HepG2 (cell line): ENCODE results near the gene MADCAM1. TPM values are rescaled to one million over a fixed set of nuclear protein-coding genes. Genes with fewer than 3 reads are reported as not detected.
A peak's percentile ranks its signal among the peaks of the same experiment; 100 is the strongest.

Experiments
- ATAC-seq: fragments of 200-7000 bp; cut with Tn5 transposase; 3 replicates; pipeline ENCODE4 v1.9.1; 2020; ENCODE audit warnings: mild to moderate bottlenecking, moderate library complexity
- BruUV-seq: library from RNA; stranded (reverse); fragments of 400-500 nt; replicated peaks from 2 replicates; lab custom pipeline; 2021; lab: Mats Ljungman, UMichigan
- CTCF ChIA-PET: fragments of 300-600 bp; formaldehyde crosslinking; extraction: SDS; loops from one replicate; lab custom pipeline; 2021; ENCODE audit warnings: low total read pairs, inconsistent platforms, low intra/inter-chr PET ratio; lab: Yijun Ruan, JAX
- POLR2A ChIA-PET: fragments of 350-600 bp; sonication (Branson Sonifier 250); formaldehyde crosslinking; loops from one replicate; lab custom pipeline; 2020; ENCODE audit warnings: antibody characterized with exemption, inconsistent platforms; lab: Yijun Ruan, JAX
- DNase-seq: peaks from one replicate; pipeline ENCODE4 v3.0.0-alpha.2; 2015; ENCODE audit warnings: low spot score
- FAIRE-seq: peaks from 3 replicates; lab custom pipeline; 2011; peaks lifted over from hg19 to GRCh38; lab: Jason Lieb, UNC
- H2AFZ ChIP-seq: one replicate; pipeline ENCODE4 v1.6.1; 2011; ENCODE audit warnings: low read length, inconsistent platforms
- H3K27ac ChIP-seq: fragments of 300-600 bp; 3 replicates; pipeline ENCODE4 v1.8.0; 2011; ENCODE audit warnings: mixed run types, mild to moderate bottlenecking, mixed read lengths, low read length, inconsistent platforms; ENCODE audit not compliant: insufficient read depth; ENCODE audit errors: extremely low read length
- H3K27me3 ChIP-seq, 2 experiments: fragments of 200-600 bp in 1 of 2; 2 replicates in 1 of 2; 3 replicates in 1 of 2; pipeline versions ENCODE4 v1.6.0 to v1.8.0; 2011; ENCODE audit warnings: low read length in 2 of 2, mild to moderate bottlenecking in 2 of 2, moderate library complexity in 2 of 2, inconsistent platforms in 1 of 2; ENCODE audit not compliant: insufficient read depth in 2 of 2, control insufficient read depth in 1 of 2
- H3K36me3 ChIP-seq, 2 experiments: fragments of 200-600 bp in 1 of 2; replicated peaks in 1 of 2; 2 replicates in 1 of 2; 3 replicates in 1 of 2; pipeline versions ENCODE4 v1.5.1 to v1.8.0; 2011; ENCODE audit warnings: low read length in 2 of 2, inconsistent platforms in 1 of 2; ENCODE audit not compliant: insufficient read depth in 2 of 2, control insufficient read depth in 1 of 2
- H3K4me1 ChIP-seq: 2 replicates; pipeline ENCODE4 v1.5.1; 2012; ENCODE audit warnings: low read length, inconsistent platforms; ENCODE audit not compliant: insufficient read depth
- H3K4me2 ChIP-seq: 2 replicates; pipeline ENCODE4 v1.6.0; 2011; ENCODE audit warnings: low read depth, low read length, inconsistent platforms
- H3K4me3 ChIP-seq, 3 experiments: fragments of 200-600 bp in 1 of 3; sonication (generic), shearing (Covaris generic) in 1 of 3; replicated peaks in 1 of 3; 2 replicates each; pipeline ENCODE4 v1.5.1; 2011 to 2016; ENCODE audit warnings: low read length in 3 of 3, inconsistent platforms in 2 of 3, low read depth in 2 of 3, mild to moderate bottlenecking in 2 of 3, control low read depth in 1 of 3, mixed read lengths in 1 of 3; ENCODE audit not compliant: insufficient read depth in 1 of 3
- H3K79me2 ChIP-seq: one replicate; pipeline ENCODE4 v1.6.1; 2011; ENCODE audit warnings: low read length, inconsistent platforms; ENCODE audit not compliant: insufficient read depth
- H3K9ac ChIP-seq: 2 replicates; pipeline ENCODE4 v1.6.0; 2011; ENCODE audit warnings: mild to moderate bottlenecking, low read depth, low read length, inconsistent platforms; ENCODE audit not compliant: insufficient read depth
- H3K9me3 ChIP-seq: 2 replicates; pipeline ENCODE4 v1.5.1; 2012; ENCODE audit warnings: mild to moderate bottlenecking, low read length
- H4K20me1 ChIP-seq: 2 replicates; pipeline ENCODE4 v1.6.0; 2011; ENCODE audit warnings: inconsistent platforms, mild to moderate bottlenecking, low read length, moderate library complexity; ENCODE audit not compliant: insufficient read depth
- AGO1 ChIP-seq: fragments of 200-400 bp; formaldehyde crosslinking; IDR thresholded peaks from 2 replicates; pipeline ENCODE4 v1.6.1; 2017; ENCODE audit warnings: mild to moderate bottlenecking, low read depth, low read length, moderate library complexity; ENCODE audit not compliant: poor library complexity, severe bottlenecking
- MBD4 ChIP-seq: IDR thresholded peaks from 2 replicates; pipeline ENCODE4 v1.6.1; 2012; ENCODE audit warnings: low read length, inconsistent platforms, borderline replicate concordance
- POGZ ChIP-seq: sonication (generic); formaldehyde crosslinking; IDR thresholded peaks from 2 replicates; pipeline ENCODE4 v1.4.0; 2020; ENCODE audit warnings: mild to moderate bottlenecking, missing genetic modification reagents
- SKI ChIP-seq: fragments of 450-650 bp; IDR thresholded peaks from one replicate; pipeline ENCODE4 v1.6.1; 2018; ENCODE audit warnings: mild to moderate bottlenecking; ENCODE audit not compliant: partially characterized antibody
- ZNF672 ChIP-seq: sonication (generic); formaldehyde crosslinking; IDR thresholded peaks from 2 replicates; pipeline ENCODE4 v1.8.1; 2022; ENCODE audit warnings: missing genetic modification reagents
- ZNF768 ChIP-seq: sonication (generic); formaldehyde crosslinking; IDR thresholded peaks from 2 replicates; pipeline ENCODE4 v1.4.0; 2020; ENCODE audit warnings: missing genetic modification reagents
- WGBS: methylation state at CpG from one replicate; pipeline ENCODE4 v1.1.6; 2017; ENCODE audit warnings: low lambda C conversion rate; 5-methylcytosine and 5-hydroxymethylcytosine counted together
- in situ Hi-C: cut with HindIII; loops from 2 replicates; pipeline ENCODE4 v1.10.0; 2017; ENCODE audit warnings: low pct_unique_long_range_greater_than_20kb; ENCODE audit not compliant: extremely low pct_ligation_motif_present
- intact Hi-C: fragments of 100-400 bp; cut with micrococcal nuclease; formaldehyde crosslinking; loops from one replicate; pipeline ENCODE4 v1.10.0; 2022; ENCODE audit not compliant: unreplicated experiment
- polyA plus RNA-seq, 8 experiments: library from polyadenylated mRNA; depleted of rRNA in 3 of 8; stranded (reverse) in 7 of 8; unstranded in 1 of 8; fragments of >200 nt; fragmentation: Illumina TruSeq in 4 of 8; extraction: Trizol in 4 of 8; gene quantifications; 2 replicates each; pipeline versions ENCODE4 v1.2.1 to v1.2.3, GENCODE V29; 2011 to 2016; ENCODE audit warnings: low read depth in 4 of 8, missing spikeins in 1 of 8, mixed read lengths in 1 of 8; ENCODE audit not compliant: insufficient read depth in 1 of 8
- total RNA-seq, 5 experiments: library from RNA; depleted of rRNA; stranded (reverse); fragments of >200 nt; fragmentation: Illumina TruSeq; extraction: Trizol; gene quantifications; 2 replicates each; pipeline ENCODE4 v1.2.3, GENCODE V29; 2016; ENCODE audit warnings: low read depth in 1 of 5

The MADCAM1 gene
- total and polyA plus RNA-seq, 2 of the 13 experiments (the other 11 are each of a cell fraction or from before 2014, with no cell fraction given): 0.29 to 0.33 TPM

GRCh38 chr19:470701-471100 is 25.6 kb upstream of the MADCAM1 start:
- CTCF ChIA-PET: no interaction called here
- TF ChIP-seq SKI: no peak
- TF ChIP-seq MBD4: no peak
- no peak for TF ChIP-seq POGZ
- TF ChIP-seq, all 625 proteins: peak for 0

GRCh38 chr19:472005-472858 is 24.1 kb upstream of the MADCAM1 start:
- DNase-seq: no peak
- no peak for FAIRE-seq
- Histone ChIP-seq H3K27ac (no peak overlapping the region), H4K20me1 (no peaks in the 10 kb centered on the region), H3K36me3 (no peaks in the 10 kb centered on the region), H3K79me2 (no peaks in the 10 kb centered on the region), H3K9ac (no peak overlapping the region), H3K27me3 (peaks cover under 1 to 21% of the 10 kb centered on the region in 2 experiments; a peak in 3 of 5 replicates), H3K9me3 (no peaks in the 10 kb centered on the region), H3K4me2 (no peak overlapping the region), H3K4me3 (no peak overlapping the region), H2AFZ (no peak overlapping the region), H3K4me1 (no peaks in the 10 kb centered on the region)
- intact Hi-C loops (no loop called here), in situ Hi-C loops (no loop called here)
- TF ChIP-seq ZNF768 (peak; percentile 90), AGO1 (peak; percentile 38), ZNF672 (CRISPR knock-in tag) (no peak)
- ATAC-seq: no peak; the same call in 2 of the 3 replicates
- CTCF ChIA-PET: no interaction called here
- BruUV-seq: no TSS peak
- 18% methylated on average over 19 of the region's 23 CpGs for WGBS
- POLR2A ChIA-PET: no interaction called here

More at GRCh38 chr19:470701-471100, 25.6 kb upstream of the MADCAM1 start:
- no peak for DNase-seq
- no peaks in the 10 kb centered on the region for H3K79me2 ChIP-seq
- H3K9ac ChIP-seq: no peak overlapping the region
- no peaks in the 10 kb centered on the region for H4K20me1 ChIP-seq
- WGBS: 61% methylated on average over 14 of the region's 20 CpGs
- intact Hi-C loops: no loop called here
- H2AFZ ChIP-seq: no peak overlapping the region
- H3K27me3 ChIP-seq: peaks cover 0 to 21% of the 10 kb centered on the region in 2 experiments; a peak in 3 of 5 replicates
- no peaks in the 10 kb centered on the region for H3K36me3 ChIP-seq
- no peak overlapping the region for H3K27ac ChIP-seq
- H3K4me2 ChIP-seq: no peak overlapping the region
- no peaks in the 10 kb centered on the region for H3K4me1 ChIP-seq
- FAIRE-seq: no peak
- no peaks in the 10 kb centered on the region for H3K9me3 ChIP-seq
- in situ Hi-C loops: no loop called here
- no TSS peak for BruUV-seq
- POLR2A ChIA-PET: no interaction called here
- ATAC-seq: no peak
- H3K4me3 ChIP-seq: no peak overlapping the region
